Subcutaneous adipose tissue (tissue), 4 donors: ENCODE results near the gene HAVCR2. TPM values are rescaled to one million over a fixed set of nuclear protein-coding genes. Genes with fewer than 3 reads are reported as not detected.

Experiments used
- CTCF ChIP-seq: fragments of 450-650 bp; IDR thresholded peaks from one replicate; pipeline ENCODE4 v1.5.1; 2016; ENCODE audit warnings: low read depth, mild to moderate bottlenecking, control low read depth, antibody characterized with exemption, moderate library complexity
- total RNA-seq, 4 donors: library from RNA; depleted of rRNA; stranded (reverse); fragments of >200 nt; gene quantifications; one replicate each; pipeline ENCODE4 v1.1.0, GENCODE V29; 2016

The HAVCR2 gene
- total RNA-seq, 4 donors from 2014 or later: 14.5 to 122 (median 23.9) TPM

GRCh38 chr5:157142317-157143126, 33.7 kb upstream of the HAVCR2 start, which contains the start of gene MED7:
TSS of gene MED7 (minus strand) at chr5:157142865. CDS start at chr5:157139431, 3,434 bp downstream.
- TF ChIP-seq CTCF: no peak

GRCh38 chr5:157137691-157138090, 28.8 kb upstream of the HAVCR2 start:
- no peak for TF ChIP-seq CTCF

GRCh38 chr5:157132281-157132612, 23.4 kb upstream of the HAVCR2 start:
- no peak for TF ChIP-seq CTCF

- TF ChIP-seq CTCF: no peak
Observed at GRCh38 chr5:157130925-157131324, 22.1 kb upstream of the HAVCR2 start.

- TF ChIP-seq CTCF: no peak
Observed at GRCh38 chr5:157121709-157122108, 12.9 kb upstream of the HAVCR2 start.

GRCh38 chr5:157120102-157120501, 11.3 kb upstream of the HAVCR2 start:
- no peak for TF ChIP-seq CTCF

- no peak for TF ChIP-seq CTCF
Observed at GRCh38 chr5:157116483-157116954, 7.7 kb upstream of the HAVCR2 start.
